ENCODE results near the gene RFPL3. TPM values are rescaled to one million over a fixed set of nuclear protein-coding genes. Genes with fewer than 3 reads are reported as not detected.
A peak's percentile ranks its signal among the peaks of the same experiment; 100 is the strongest.

Gene RFPL3
- total and polyA plus RNA-seq, 5 experiments from 2014 or later: not detected

DNA sequence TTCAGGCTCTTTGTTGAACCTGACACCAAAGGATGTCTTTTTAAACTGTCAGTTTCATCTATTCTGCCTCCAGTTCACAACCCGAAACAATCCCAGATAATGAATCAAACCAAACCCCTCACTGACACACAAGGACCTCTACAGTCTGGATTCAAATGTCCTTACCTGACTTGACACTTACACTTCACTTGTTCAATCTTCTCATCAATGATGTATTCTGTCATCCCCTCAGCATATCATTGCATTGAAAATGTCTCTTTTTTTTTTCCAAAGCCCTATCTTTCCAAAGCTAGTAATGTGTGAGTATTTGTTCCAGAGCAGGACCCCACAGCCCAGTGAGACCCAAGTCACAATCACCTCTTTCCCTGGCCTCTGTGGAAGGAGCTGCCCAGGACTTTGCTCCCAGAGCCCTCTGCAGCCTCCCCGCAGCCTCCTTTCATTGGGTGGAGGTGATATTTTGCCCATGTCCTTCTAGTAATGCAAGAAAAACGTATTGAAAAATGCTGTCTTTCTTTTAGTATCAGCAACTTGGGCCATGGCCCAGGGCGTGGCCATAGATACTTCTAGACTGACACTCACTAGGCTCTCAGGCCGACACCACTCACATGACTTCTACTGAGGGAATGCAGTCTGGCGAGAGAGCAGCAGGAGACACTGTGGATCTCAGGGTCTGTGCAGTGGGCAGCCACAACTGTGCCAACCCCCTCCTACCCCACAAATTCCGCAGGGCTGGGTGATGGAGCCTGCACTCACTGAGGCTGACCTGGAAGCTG, 18.2 kb downstream of the RFPL3 start:
- Mint-ChIP-seq H3K36me3 (peaks cover 0 to 8% (median 8%) of the 10 kb centered on the region in 3 donors), H3K4me3 (no peak overlapping the region), H3K27ac (no peak overlapping the region), H3K27me3 (no peaks in the 10 kb centered on the region), H3K4me1 (no peaks in the 10 kb centered on the region), H3K9me3 (no peaks in the 10 kb centered on the region)
- ATAC-seq (no peak), DNase-seq (no peak)
- POLR2A ChIA-PET: no interaction called here

DNA sequence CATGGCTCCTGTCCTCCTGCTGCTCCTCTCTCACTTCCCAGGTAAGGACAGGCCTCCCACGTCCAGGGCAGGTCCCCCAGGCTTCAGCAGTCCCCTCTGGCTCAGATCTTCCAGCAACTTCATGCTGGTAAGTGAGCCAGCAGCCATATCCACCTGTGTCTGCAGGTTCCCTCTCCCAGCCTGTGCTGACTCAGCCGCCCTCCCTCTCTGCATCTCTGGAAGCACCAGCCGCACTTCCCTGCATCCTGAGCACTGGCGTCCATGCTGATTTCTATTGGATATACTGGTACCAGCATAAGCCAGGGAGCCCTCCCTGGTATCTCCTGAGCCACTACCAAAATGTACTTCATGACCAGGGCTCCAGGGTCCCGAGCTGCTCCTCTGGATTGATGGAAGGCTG, 19.0 kb downstream of the RFPL3 start:
- no peaks in the 10 kb centered on the region for H3K9me3 Mint-ChIP-seq

DNA sequence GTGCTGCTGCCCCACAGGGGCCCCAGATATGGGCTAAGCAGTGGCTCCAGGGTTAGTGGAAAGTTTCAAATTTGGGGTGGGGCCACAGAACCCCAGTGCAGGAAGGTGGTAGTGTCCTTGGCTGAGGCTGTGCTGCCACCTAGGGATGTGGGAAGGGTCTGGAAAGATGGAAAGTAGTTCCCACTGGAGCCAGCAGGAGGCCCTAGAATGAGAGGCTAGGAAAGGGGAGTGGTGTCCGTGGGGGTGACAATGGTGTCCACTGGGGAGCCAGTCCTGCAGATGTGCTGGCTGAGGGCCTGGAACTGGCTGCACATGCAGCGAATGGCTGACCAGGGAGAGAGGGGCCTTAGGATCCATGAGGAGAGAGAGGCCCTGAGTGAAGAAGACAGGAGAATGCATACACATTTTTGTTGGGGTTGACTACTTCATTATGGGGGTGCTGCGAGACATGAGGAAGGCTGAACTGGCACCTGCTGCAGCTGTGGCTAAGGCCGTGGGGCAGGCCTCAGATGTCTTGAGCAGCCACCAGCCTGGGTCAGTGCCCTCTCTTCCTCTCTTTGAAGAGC, 21.1 kb downstream of the RFPL3 start:
- no peaks in the 10 kb centered on the region for H3K9me3 Mint-ChIP-seq
- no peak overlapping the region for H3K4me3 Mint-ChIP-seq
- ATAC-seq: no peak
- no peaks in the 10 kb centered on the region for H3K27me3 Mint-ChIP-seq
- DNase-seq: no peak
- H3K4me1 Mint-ChIP-seq: no peaks in the 10 kb centered on the region
- H3K27ac Mint-ChIP-seq: no peak overlapping the region
- POLR2A ChIA-PET: no interaction called here
- H3K36me3 Mint-ChIP-seq: peaks cover 0 to 9% (median 8%) of the 10 kb centered on the region in 3 donors

More for the DNA sequence above, 19.0 kb downstream of the RFPL3 start:
- Mint-ChIP-seq H3K27me3 (no peaks in the 10 kb centered on the region), H3K27ac (no peak overlapping the region), H3K4me3 (no peak overlapping the region), H3K36me3 (peaks cover 0 to 9% (median 8%) of the 10 kb centered on the region in 3 donors), H3K4me1 (no peaks in the 10 kb centered on the region)
- POLR2A ChIA-PET: no interaction called here
- DNase-seq (no peak), ATAC-seq (no peak)

DNA sequence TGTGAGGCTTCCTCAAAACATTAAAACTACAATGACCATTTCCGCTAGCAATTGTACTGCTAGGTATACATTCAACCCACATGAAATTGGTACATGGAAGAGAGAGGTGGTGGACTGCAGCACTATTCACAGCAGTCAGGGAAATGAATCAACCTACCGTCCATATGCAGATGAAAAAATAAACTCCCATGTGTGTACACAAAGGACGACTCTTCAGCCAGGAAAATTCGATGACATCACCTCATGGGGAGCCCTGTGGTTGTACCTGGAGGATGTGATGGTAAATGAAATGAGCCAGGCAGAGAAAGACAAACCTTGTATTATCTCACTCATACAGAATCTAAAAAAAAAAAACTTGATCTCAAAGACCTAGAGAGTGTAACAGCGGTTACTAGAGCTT, 23.3 kb downstream of the RFPL3 start:
- peaks cover 0 to 17% (median 11%) of the 10 kb centered on the region in 3 donors for H3K36me3 Mint-ChIP-seq
- no peaks in the 10 kb centered on the region for H3K4me1 Mint-ChIP-seq
- no peak overlapping the region for H3K4me3 Mint-ChIP-seq
- DNase-seq: no peak
- no peak for ATAC-seq
- POLR2A ChIA-PET: no interaction called here
- H3K27me3 Mint-ChIP-seq: no peaks in the 10 kb centered on the region
- H3K9me3 Mint-ChIP-seq: no peaks in the 10 kb centered on the region
- no peak overlapping the region for H3K27ac Mint-ChIP-seq

DNA sequence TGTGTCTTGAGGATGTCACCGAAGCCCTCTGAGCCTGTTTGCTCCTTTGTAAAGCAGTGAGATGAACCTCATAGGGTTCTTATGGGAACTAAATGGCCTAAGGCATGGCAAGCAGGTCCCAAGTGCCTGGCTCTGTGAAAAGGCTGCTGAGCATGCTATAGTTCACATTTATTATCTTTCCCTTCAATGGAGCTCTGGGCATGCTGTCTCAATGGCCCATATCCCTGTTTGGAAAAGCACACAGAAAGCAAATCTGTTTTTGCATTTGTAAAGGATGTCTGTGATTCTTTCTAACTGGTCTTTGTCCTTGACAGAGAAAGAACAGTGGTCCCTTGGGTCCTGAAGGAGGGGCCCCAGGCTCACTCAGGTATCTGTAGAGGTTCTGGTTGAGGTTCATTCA, 28.0 kb downstream of the RFPL3 start:
- POLR2A ChIA-PET: no interaction called here
- Mint-ChIP-seq H3K9me3 (no peaks in the 10 kb centered on the region), H3K4me3 (no peak overlapping the region), H3K36me3 (peaks cover 5 to 56% (median 7%) of the 10 kb centered on the region in 3 donors), H3K27me3 (no peaks in the 10 kb centered on the region), H3K4me1 (peaks cover 0 to 2% (median 0%) of the 10 kb centered on the region in 4 donors), H3K27ac (peak overlapping the region in 1 of 10 donors; percentile 27)
- DNase-seq: no peak
- no peak for ATAC-seq

DNA sequence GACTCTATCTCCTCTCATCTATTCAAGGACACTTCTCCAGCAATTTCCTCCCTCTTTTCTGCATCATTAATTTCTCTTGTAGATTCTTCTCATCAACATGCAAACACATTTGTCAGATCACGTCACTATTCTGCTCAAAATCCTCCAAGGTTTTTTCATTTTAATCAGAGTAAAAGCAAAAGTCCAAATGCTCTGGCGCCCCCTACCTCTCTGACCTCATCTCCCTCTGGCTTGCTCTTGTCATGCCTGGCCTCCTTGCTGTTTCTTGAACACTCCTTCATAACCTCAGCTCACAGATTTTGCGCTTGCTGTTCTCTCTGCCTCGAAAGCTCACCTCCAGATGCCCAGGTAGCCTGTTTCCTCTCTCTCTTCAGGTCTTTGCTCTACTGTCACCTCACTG, 32.0 kb downstream of the RFPL3 start:
- ATAC-seq (no peak), DNase-seq (no peak)
- H3K4me3 Mint-ChIP-seq: no peak overlapping the region
- H3K4me1 Mint-ChIP-seq: peaks cover 0 to 2% (median 0%) of the 10 kb centered on the region in 4 donors
- POLR2A ChIA-PET: interaction anchor here (0.7 kb wide), 1 partner anchor 79 kb away, joined by 3 read pairs; no protein-coding TSS in a partner anchor
- H3K27ac Mint-ChIP-seq: peak overlapping the region in 7 of 10 donors; percentile 3 to 86 (median 11)
- peaks cover 5 to 91% (median 15%) of the 10 kb centered on the region in 3 donors for H3K36me3 Mint-ChIP-seq
- H3K27me3 Mint-ChIP-seq: no peaks in the 10 kb centered on the region
- no peaks in the 10 kb centered on the region for H3K9me3 Mint-ChIP-seq

DNA sequence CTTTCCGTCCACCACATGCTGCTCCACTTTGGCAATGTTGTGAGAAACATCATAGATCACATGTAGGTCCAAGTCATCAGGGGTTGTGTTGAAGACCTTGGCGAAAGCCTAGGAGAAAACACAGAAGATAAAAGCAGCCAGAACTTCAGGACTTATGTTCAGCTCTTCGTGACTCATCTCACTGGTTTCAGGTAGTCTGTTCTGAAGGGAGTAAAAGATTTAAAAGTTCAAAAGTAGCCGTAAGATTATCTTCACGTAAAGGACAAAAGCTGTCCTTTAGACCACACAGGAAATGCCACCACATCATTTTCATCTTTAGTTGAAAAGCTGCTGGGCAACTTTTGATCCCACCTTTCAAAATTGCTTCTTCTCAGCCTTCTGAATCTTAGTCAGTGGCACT, 37.4 kb downstream of the RFPL3 start:
- DNase-seq (no peak), ATAC-seq (no peak)
- Mint-ChIP-seq H3K27ac (no peak overlapping the region), H3K9me3 (no peaks in the 10 kb centered on the region), H3K36me3 (peaks cover 5 to 95% (median 23%) of the 10 kb centered on the region in 3 donors), H3K4me3 (no peak overlapping the region), H3K27me3 (no peaks in the 10 kb centered on the region), H3K4me1 (peaks cover 0 to 2% (median 0%) of the 10 kb centered on the region in 4 donors)
- POLR2A ChIA-PET: no interaction called here

DNA sequence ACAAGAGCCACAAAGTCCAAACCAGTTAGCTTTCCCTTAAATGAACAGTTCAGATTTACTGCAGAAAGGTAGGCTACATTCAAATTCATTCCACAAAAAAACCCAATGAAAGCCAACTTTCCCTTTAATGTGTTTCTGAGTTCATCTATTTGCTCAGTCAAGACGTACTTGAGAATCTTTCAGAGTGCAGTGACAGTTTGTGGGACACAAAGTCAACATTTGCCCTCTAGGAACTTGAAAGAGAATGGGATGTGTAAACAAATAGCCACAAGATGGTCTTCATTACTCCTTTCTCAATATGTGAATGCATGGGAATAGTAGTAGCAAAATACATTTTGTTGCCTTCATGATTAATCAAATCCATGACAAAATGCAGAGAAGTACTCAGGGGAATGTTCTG, 38.6 kb downstream of the RFPL3 start:
- no peak overlapping the region for H3K27ac Mint-ChIP-seq
- no peaks in the 10 kb centered on the region for H3K9me3 Mint-ChIP-seq
- DNase-seq (no peak), ATAC-seq (no peak)
- POLR2A ChIA-PET: interaction anchor here (0.6 kb wide), 1 partner anchor 9 kb away, joined by 3 read pairs; no protein-coding TSS in a partner anchor
- peaks cover 5 to 97% (median 26%) of the 10 kb centered on the region in 3 donors for H3K36me3 Mint-ChIP-seq
- no peak overlapping the region for H3K4me3 Mint-ChIP-seq
- H3K4me1 Mint-ChIP-seq: peaks cover 0 to 2% (median 0%) of the 10 kb centered on the region in 4 donors
- H3K27me3 Mint-ChIP-seq: no peaks in the 10 kb centered on the region

DNA sequence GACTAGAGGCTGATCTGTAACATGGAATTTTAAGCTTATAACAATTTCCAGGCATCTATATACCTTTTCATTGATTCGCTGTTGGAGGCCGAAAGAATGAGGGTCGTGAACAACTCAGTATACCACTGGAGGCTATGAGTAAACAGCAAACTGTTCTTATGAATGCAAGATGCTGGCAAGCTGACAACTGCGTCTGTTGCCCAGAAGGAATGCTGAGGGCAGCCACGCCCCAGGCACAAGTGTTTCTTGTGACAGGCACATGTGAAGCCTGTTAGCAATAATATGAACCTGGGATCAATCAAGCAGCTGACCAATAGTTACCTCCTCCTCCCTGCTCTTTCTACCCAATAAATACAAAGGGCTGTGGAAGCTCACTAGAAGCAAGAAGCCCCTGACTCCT, 39.1 kb downstream of the RFPL3 start:
- Mint-ChIP-seq H3K27ac (no peak overlapping the region), H3K4me3 (no peak overlapping the region), H3K4me1 (peaks cover 0 to 2% (median 0%) of the 10 kb centered on the region in 4 donors), H3K9me3 (no peaks in the 10 kb centered on the region), H3K27me3 (no peaks in the 10 kb centered on the region), H3K36me3 (peaks cover 5 to 97% (median 29%) of the 10 kb centered on the region in 3 donors)
- DNase-seq (no peak), ATAC-seq (no peak)
- POLR2A ChIA-PET: interaction anchor here (0.6 kb wide), 1 partner anchor 9 kb away, joined by 3 read pairs; no protein-coding TSS in a partner anchor

DNA sequence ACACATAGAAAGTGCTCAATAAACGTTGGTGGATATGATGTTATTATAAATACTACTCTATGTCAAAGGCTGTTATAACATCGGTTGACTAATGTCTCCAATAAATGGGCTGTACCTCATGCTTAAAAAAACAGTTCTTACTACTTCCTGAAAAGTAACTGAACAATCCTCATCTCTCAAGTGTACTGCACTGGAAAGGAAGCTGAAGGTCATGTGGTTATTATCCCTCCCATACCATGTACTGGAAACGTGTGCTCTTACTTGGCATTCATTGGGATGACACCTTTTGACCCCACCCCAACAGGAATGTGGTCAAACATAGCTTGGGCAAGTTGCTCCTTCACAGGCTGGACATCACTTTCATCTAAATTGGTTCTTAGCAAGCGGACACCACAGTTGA, 43.8 kb downstream of the RFPL3 start:
- H3K4me1 Mint-ChIP-seq: peaks cover 0 to 6% (median 2%) of the 10 kb centered on the region in 4 donors
- no peaks in the 10 kb centered on the region for H3K27me3 Mint-ChIP-seq
- peaks cover 5 to 96% (median 21%) of the 10 kb centered on the region in 3 donors for H3K36me3 Mint-ChIP-seq
- H3K4me3 Mint-ChIP-seq: no peak overlapping the region
- DNase-seq (no peak), ATAC-seq (no peak)
- POLR2A ChIA-PET: no interaction called here
- H3K9me3 Mint-ChIP-seq: no peaks in the 10 kb centered on the region
- H3K27ac Mint-ChIP-seq: no peak overlapping the region

DNA sequence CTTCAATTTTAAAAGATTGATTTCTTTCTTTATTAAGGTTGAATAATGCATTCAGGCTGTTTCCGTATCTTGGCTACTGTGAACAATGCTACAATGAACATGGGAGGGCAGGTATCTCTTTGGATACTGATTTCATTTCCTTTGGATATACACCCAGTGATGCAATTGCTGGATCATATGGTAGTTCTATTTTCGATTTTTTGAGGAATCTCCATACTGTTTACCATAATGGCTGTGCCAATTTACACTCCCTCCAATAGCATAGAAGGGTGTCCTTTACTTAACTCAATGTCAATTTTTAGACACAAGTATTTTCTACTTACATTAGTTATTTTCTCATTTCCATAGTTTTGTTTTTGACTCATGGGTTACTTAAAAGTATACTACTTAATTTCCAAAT, 46.4 kb downstream of the RFPL3 start:
- Mint-ChIP-seq H3K9me3 (no peaks in the 10 kb centered on the region), H3K4me3 (no peak overlapping the region), H3K36me3 (peaks cover 5 to 95% (median 23%) of the 10 kb centered on the region in 3 donors), H3K27ac (no peak overlapping the region), H3K27me3 (no peaks in the 10 kb centered on the region), H3K4me1 (peaks cover 11 to 29% (median 18%) of the 10 kb centered on the region in 4 donors)
- ATAC-seq (no peak), DNase-seq (no peak)
- POLR2A ChIA-PET: no interaction called here

DNA sequence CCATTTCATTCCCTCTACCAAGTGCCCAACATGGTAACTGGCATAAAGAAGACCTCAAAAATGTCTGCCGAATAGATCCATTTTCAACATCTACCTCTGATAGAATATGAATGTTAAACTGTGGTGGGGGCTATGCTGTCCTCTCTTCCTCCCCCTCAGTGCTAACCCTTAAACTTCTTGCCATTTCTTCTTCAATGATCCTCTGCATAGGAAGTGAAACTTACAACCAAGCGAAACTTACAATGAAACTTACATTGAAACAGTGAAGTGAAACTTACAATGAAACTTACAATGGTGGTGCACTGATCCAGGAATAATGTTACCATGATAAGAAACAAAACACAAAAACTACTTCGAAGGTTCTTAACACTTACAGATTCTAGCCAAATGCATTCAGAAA, 49.6 kb downstream of the RFPL3 start:
- POLR2A ChIA-PET: no interaction called here
- Mint-ChIP-seq H3K27me3 (no peaks in the 10 kb centered on the region), H3K36me3 (peaks cover 0 to 68% (median 13%) of the 10 kb centered on the region in 3 donors), H3K4me1 (peaks cover 15 to 57% (median 42%) of the 10 kb centered on the region in 4 donors), H3K9me3 (no peaks in the 10 kb centered on the region), H3K4me3 (peak overlapping the region in 2 of 10 donors; percentile 8 to 25), H3K27ac (peak overlapping the region in 2 of 10 donors; percentile 15 to 58)
- no peak for DNase-seq
- ATAC-seq: no peak

DNA sequence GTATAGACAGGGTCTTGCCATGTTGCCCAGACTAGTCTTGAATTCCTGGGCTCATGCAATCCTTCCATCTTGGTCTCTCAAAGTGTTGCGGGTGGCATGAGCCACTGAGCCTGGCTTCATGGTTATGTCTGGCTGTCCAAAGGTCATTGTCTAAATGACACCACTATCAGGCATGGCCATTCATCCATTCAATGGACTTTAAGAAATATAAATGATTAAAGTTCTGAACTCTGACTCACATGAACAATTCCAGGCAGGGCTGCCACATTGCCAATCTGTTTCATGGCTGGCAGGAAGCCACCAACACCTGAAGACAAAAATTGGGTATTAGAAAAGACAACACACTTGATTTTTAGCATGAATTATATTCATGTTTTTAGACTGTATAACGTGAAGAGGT, 50.3 kb downstream of the RFPL3 start:
- Mint-ChIP-seq H3K27me3 (no peaks in the 10 kb centered on the region), H3K9me3 (no peaks in the 10 kb centered on the region), H3K36me3 (peaks cover 0 to 62% (median 13%) of the 10 kb centered on the region in 3 donors), H3K4me1 (peaks cover 17 to 63% (median 49%) of the 10 kb centered on the region in 4 donors), H3K4me3 (peak overlapping the region in 2 of 10 donors; percentile 15 to 26), H3K27ac (peak overlapping the region in 1 of 10 donors; percentile 22)
- DNase-seq (no peak), ATAC-seq (no peak)
- POLR2A ChIA-PET: no interaction called here

Data from naive thymus-derived CD8-positive, alpha-beta T cell (primary cell).